IMR-90 (cell line): ENCODE measurements around the gene NHEJ1. TPM values are rescaled to one million over a fixed set of nuclear protein-coding genes. Genes with fewer than 3 reads are reported as not detected.

Experiments
- ATAC-seq: fragments of 200-7000 bp; cut with Tn5 transposase; 2 replicates; pipeline ENCODE4 v1.9.1; 2020; ENCODE audit warnings: low read depth, mild to moderate bottlenecking, moderate library complexity
- BruUV-seq: library from RNA; stranded (reverse); fragments of 400-500 nt; replicated peaks from 2 replicates; lab custom pipeline; 2021; lab: Mats Ljungman, UMichigan
- CTCF ChIA-PET: fragments of 300-600 bp; formaldehyde crosslinking; extraction: SDS; loops from one replicate; lab custom pipeline; 2021; ENCODE audit warnings: antibody characterized with exemption; lab: Yijun Ruan, JAX
- POLR2A ChIA-PET: fragments of 300-600 bp; sonication (Branson Sonifier 250); formaldehyde crosslinking; loops from one replicate; lab custom pipeline; 2022; ENCODE audit warnings: antibody characterized with exemption; ENCODE audit not compliant: unreplicated experiment; lab: Charles Lee
- DNase-seq: peaks from one replicate; pipeline ENCODE4 v3.0.0; 2013
- H2AFZ ChIP-seq: replicated peaks from 2 replicates; pipeline ENCODE3; 2013; ENCODE audit warnings: low read length, mild to moderate bottlenecking; ENCODE audit not compliant: poor library complexity
- H2AK5ac ChIP-seq: 2 replicates; pipeline ENCODE4 v1.6.1; 2013; ENCODE audit warnings: low read depth, low read length, inconsistent platforms
- H2AK9ac ChIP-seq: replicated peaks from 2 replicates; pipeline ENCODE3; 2013; ENCODE audit warnings: mild to moderate bottlenecking, low read depth, low read length, moderate library complexity; ENCODE audit not compliant: poor library complexity
- H2BK120ac ChIP-seq: 2 replicates; pipeline ENCODE4 v1.6.1; 2013; ENCODE audit warnings: low read depth, low read length, inconsistent platforms
- H2BK15ac ChIP-seq: 3 replicates; pipeline ENCODE4 v1.6.1; 2013; ENCODE audit warnings: low read depth, low read length, inconsistent platforms
- H2BK20ac ChIP-seq: 2 replicates; pipeline ENCODE4 v1.6.1; 2013; ENCODE audit warnings: low read depth, mild to moderate bottlenecking, inconsistent platforms, low read length, moderate library complexity
- H2BK5ac ChIP-seq: 2 replicates; pipeline ENCODE4 v1.6.1; 2013; ENCODE audit warnings: mild to moderate bottlenecking, low read depth, low read length, inconsistent platforms; ENCODE audit not compliant: poor library complexity, severe bottlenecking
- H3K14ac ChIP-seq: replicated peaks from 2 replicates; pipeline ENCODE4 v1.6.1; 2013; ENCODE audit warnings: low read depth, low read length, inconsistent platforms
- H3K18ac ChIP-seq: 2 replicates; pipeline ENCODE4 v1.6.1; 2013; ENCODE audit warnings: low read depth, low read length, control low read depth
- H3K23ac ChIP-seq: 2 replicates; pipeline ENCODE4 v1.6.1; 2013; ENCODE audit warnings: low read depth, low read length, inconsistent platforms
- H3K27ac ChIP-seq: 2 replicates; pipeline ENCODE4 v1.5.1; 2013; ENCODE audit warnings: mild to moderate bottlenecking, control low read depth, low read length; ENCODE audit not compliant: insufficient read depth
- H3K27me3 ChIP-seq: 2 replicates; pipeline ENCODE4 v1.6.1; 2013; ENCODE audit warnings: low read length; ENCODE audit not compliant: control insufficient read depth, insufficient read depth
- H3K36me3 ChIP-seq: 2 replicates; pipeline ENCODE4 v1.6.1; 2013; ENCODE audit warnings: low read length, mixed read lengths; ENCODE audit not compliant: control insufficient read depth, insufficient read depth
- H3K4ac ChIP-seq: 2 replicates; pipeline ENCODE4 v1.6.1; 2013; ENCODE audit warnings: low read depth, low read length, inconsistent platforms
- H3K4me1 ChIP-seq: 2 replicates; pipeline ENCODE4 v1.6.1; 2013; ENCODE audit warnings: low read length, mixed read lengths; ENCODE audit not compliant: control insufficient read depth, insufficient read depth
- H3K4me2 ChIP-seq: 2 replicates; pipeline ENCODE4 v1.6.1; 2013; ENCODE audit warnings: low read depth, mild to moderate bottlenecking, control low read depth, low read length, moderate library complexity
- H3K4me3 ChIP-seq: 2 replicates; pipeline ENCODE4 v1.5.1; 2013; ENCODE audit warnings: low read depth, mild to moderate bottlenecking, control low read depth, low read length, moderate library complexity; ENCODE audit not compliant: insufficient read depth
- H3K56ac ChIP-seq: 2 replicates; pipeline ENCODE4 v1.6.1; 2013; ENCODE audit warnings: low read length, inconsistent platforms; ENCODE audit not compliant: insufficient read depth; ENCODE audit errors: extremely low read depth
- H3K79me1 ChIP-seq, 2 experiments: 2 replicates each; pipeline ENCODE4 v1.6.1; 2013; ENCODE audit warnings: low read length in 2 of 2, inconsistent platforms in 1 of 2, low read depth in 1 of 2
- H3K9ac ChIP-seq: 2 replicates; pipeline ENCODE4 v1.6.1; 2013; ENCODE audit warnings: low read depth, low read length, control low read depth
- H3K9me1 ChIP-seq: 2 replicates; pipeline ENCODE4 v1.6.1; 2013; ENCODE audit warnings: low read length, inconsistent platforms; ENCODE audit not compliant: insufficient read depth
- H3K9me3 ChIP-seq: 2 replicates; pipeline ENCODE4 v1.6.1; 2013; ENCODE audit warnings: low read length; ENCODE audit not compliant: control insufficient read depth, insufficient read depth
- H4K20me1 ChIP-seq: 2 replicates; pipeline ENCODE4 v1.6.1; 2013; ENCODE audit warnings: low read length, inconsistent platforms; ENCODE audit not compliant: insufficient read depth
- H4K5ac ChIP-seq: 2 replicates; pipeline ENCODE4 v1.6.1; 2013; ENCODE audit warnings: mild to moderate bottlenecking, low read depth, low read length, control low read depth
- H4K8ac ChIP-seq, 2 experiments: 2 replicates each; pipeline ENCODE4 v1.6.1; 2013; ENCODE audit warnings: low read depth in 2 of 2, low read length in 2 of 2, control low read depth in 1 of 2, inconsistent platforms in 1 of 2
- H4K91ac ChIP-seq: 2 replicates; pipeline ENCODE4 v1.6.1; 2013; ENCODE audit warnings: low read depth, low read length, inconsistent platforms; ENCODE audit not compliant: insufficient read depth
- BHLHE40 ChIP-seq: fragments of 150-350 bp; IDR thresholded peaks from 2 replicates; pipeline ENCODE4 v1.6.1; 2016; ENCODE audit warnings: mild to moderate bottlenecking, low read depth, low read length
- CEBPB ChIP-seq: IDR thresholded peaks from 2 replicates; pipeline ENCODE4 v1.6.1; 2012; ENCODE audit warnings: low read depth, low read length, improper control_type of control experiment
- CHD1 ChIP-seq: IDR thresholded peaks from 2 replicates; pipeline ENCODE4 v1.6.1; 2012; ENCODE audit warnings: low read depth, low read length, improper control_type of control experiment
- FOS ChIP-seq: fragments of 150-350 bp; IDR thresholded peaks from 2 replicates; pipeline ENCODE4 v1.6.1; 2016; ENCODE audit warnings: low read depth, low read length
- MAFK ChIP-seq: IDR thresholded peaks from 2 replicates; pipeline ENCODE4 v1.6.1; 2012; ENCODE audit warnings: low read depth, low read length, improper control_type of control experiment
- MAZ ChIP-seq: IDR thresholded peaks from 2 replicates; pipeline ENCODE4 v1.6.1; 2012; ENCODE audit warnings: low read depth, mild to moderate bottlenecking, low read length, improper control_type of control experiment, moderate library complexity, borderline replicate concordance
- MXI1 ChIP-seq: IDR thresholded peaks from 2 replicates; pipeline ENCODE4 v1.6.1; 2012; ENCODE audit warnings: low read depth, mild to moderate bottlenecking, low read length, moderate library complexity, borderline replicate concordance
- RAD21 ChIP-seq: IDR thresholded peaks from 2 replicates; pipeline ENCODE4 v1.6.1; 2012; ENCODE audit warnings: low read length, improper control_type of control experiment
- RCOR1 ChIP-seq: IDR thresholded peaks from 2 replicates; pipeline ENCODE4 v1.6.1; 2012; ENCODE audit warnings: mild to moderate bottlenecking, low read length, improper control_type of control experiment; ENCODE audit not compliant: insufficient replicate concordance
- SMC3 ChIP-seq: fragments of 150-350 bp; IDR thresholded peaks from 2 replicates; pipeline ENCODE4 v1.6.1; 2016; ENCODE audit warnings: low read depth, mild to moderate bottlenecking, antibody characterized with exemption, low read length, moderate library complexity
- WGBS, 2 experiments: methylation state at CpG; one replicate each; pipeline versions ENCODE4 v1.1.5 to v1.1.7; 2013; ENCODE audit warnings: missing lambda C conversion rate in 2 of 2; ENCODE audit not compliant: insufficient read length in 1 of 2; ENCODE audit errors: extremely low coverage in 2 of 2; 5-methylcytosine and 5-hydroxymethylcytosine counted together
- dilution Hi-C: fragments of 300-500 bp; cut with HindIII; formaldehyde crosslinking; loops from one replicate; pipeline ENCODE4 v1.14.3; 2018; ENCODE audit warnings: low sequenced_read_pairs; ENCODE audit not compliant: unreplicated experiment
- in situ Hi-C: fragments of 300-500 bp; cut with MboI; formaldehyde crosslinking; loops from 3 replicates; pipeline ENCODE4 v1.14.3; 2019; ENCODE audit warnings: low sequenced_read_pairs, inconsistent platforms, mixed read lengths
- intact Hi-C: fragments of 100-400 bp; cut with micrococcal nuclease; formaldehyde crosslinking; loops from 2 replicates; pipeline ENCODE4 v1.10.0; 2022
- polyA plus RNA-seq, 3 experiments: library from polyadenylated mRNA; depleted of rRNA; stranded (reverse); fragments of >200 nt; gene quantifications; 2 replicates each; pipeline ENCODE4 v1.2.3, GENCODE V29; 2012; ENCODE audit warnings: low replicate concordance in 1 of 3
- total RNA-seq: library from RNA; depleted of rRNA; stranded (reverse); fragments of >200 nt; gene quantifications from 2 replicates; pipeline ENCODE4 v1.2.3, GENCODE V29; 2012
- TF ChIP-seq, protein P1 (sequence below): conservative IDR thresholded peaks from 2 replicates; pipeline ENCODE4 v1.5.1; 2012; ENCODE audit warnings: mild to moderate bottlenecking, low read depth, low read length, improper control_type of control experiment
- TF ChIP-seq, protein P2 (sequence below): fragments of 150-350 bp; IDR thresholded peaks from 2 replicates; pipeline ENCODE4 v1.6.1; 2016; ENCODE audit warnings: low read depth, mild to moderate bottlenecking, low read length, moderate library complexity, borderline replicate concordance

NHEJ1 gene
- total and polyA plus RNA-seq, 2 of the 4 experiments (the other 2 are of a cell fraction) = 12.5 to 23.1 TPM

DNA sequence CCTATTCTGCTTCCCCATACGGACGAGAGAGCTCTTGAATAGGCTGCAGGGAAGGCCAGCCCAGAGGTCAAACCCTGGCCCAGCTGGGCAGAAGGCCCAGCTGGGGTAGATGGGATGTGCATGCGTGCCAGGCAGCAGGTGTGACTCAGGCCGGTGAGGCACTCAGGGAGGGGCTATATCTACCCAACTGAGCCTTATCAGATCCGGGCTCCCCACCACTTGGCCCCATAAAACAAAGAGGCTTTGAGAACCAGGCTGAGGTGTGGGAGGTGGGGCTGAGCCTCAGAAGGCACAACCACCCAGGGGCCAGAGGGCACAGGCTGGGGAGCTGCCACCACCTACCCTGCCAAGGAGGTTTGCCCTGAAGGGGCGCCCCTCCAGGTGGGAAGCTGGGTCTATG is 111.3 kb downstream of the NHEJ1 start:
- ATAC-seq = no peak
- no CpG with 5 or more reads among the region's 6 CpGs for WGBS, 2 experiments
- Histone ChIP-seq H3K23ac (no peak overlapping the region), H3K4me1 (no peaks in the 10 kb centered on the region), H3K9me3 (no peaks in the 10 kb centered on the region), H4K91ac (no peak overlapping the region), H3K56ac (no peak overlapping the region), H4K5ac (no peak overlapping the region), H3K9ac (no peak overlapping the region), H4K8ac (no peak overlapping the region), H3K14ac (no peak overlapping the region), H2AFZ (no peak overlapping the region), H2BK5ac (no peak overlapping the region), H3K4me2 (no peak overlapping the region), H2BK15ac (no peak overlapping the region), H3K27ac (no peak overlapping the region), H2AK9ac (no peak overlapping the region), H2AK5ac (no peak overlapping the region), H3K36me3 (no peaks in the 10 kb centered on the region), H3K27me3 (peaks cover 32% of the 10 kb centered on the region), H2BK20ac (no peak overlapping the region), H3K18ac (no peak overlapping the region), H3K79me1 (no peaks in the 10 kb centered on the region), H2BK120ac (no peak overlapping the region), H3K4me3 (no peak overlapping the region), H4K20me1 (no peaks in the 10 kb centered on the region), H3K9me1 (no peaks in the 10 kb centered on the region), H3K4ac (no peak overlapping the region)
- in situ Hi-C loops = no loop called here
- dilution Hi-C loops = no loop called here
- BruUV-seq = no TSS peak
- CTCF ChIA-PET = no interaction called here
- DNase-seq = no peak
- TF ChIP-seq CEBPB (no peak), MAZ (no peak), RCOR1 (no peak), MXI1 (no peak), CHD1 (no peak), BHLHE40 (no peak), MAFK (no peak), FOS (no peak), SMC3 (no peak), RAD21 (no peak)
- TF ChIP-seq, protein P1, sequence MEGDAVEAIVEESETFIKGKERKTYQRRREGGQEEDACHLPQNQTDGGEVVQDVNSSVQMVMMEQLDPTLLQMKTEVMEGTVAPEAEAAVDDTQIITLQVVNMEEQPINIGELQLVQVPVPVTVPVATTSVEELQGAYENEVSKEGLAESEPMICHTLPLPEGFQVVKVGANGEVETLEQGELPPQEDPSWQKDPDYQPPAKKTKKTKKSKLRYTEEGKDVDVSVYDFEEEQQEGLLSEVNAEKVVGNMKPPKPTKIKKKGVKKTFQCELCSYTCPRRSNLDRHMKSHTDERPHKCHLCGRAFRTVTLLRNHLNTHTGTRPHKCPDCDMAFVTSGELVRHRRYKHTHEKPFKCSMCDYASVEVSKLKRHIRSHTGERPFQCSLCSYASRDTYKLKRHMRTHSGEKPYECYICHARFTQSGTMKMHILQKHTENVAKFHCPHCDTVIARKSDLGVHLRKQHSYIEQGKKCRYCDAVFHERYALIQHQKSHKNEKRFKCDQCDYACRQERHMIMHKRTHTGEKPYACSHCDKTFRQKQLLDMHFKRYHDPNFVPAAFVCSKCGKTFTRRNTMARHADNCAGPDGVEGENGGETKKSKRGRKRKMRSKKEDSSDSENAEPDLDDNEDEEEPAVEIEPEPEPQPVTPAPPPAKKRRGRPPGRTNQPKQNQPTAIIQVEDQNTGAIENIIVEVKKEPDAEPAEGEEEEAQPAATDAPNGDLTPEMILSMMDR = no peak
- TF ChIP-seq, protein P2, sequence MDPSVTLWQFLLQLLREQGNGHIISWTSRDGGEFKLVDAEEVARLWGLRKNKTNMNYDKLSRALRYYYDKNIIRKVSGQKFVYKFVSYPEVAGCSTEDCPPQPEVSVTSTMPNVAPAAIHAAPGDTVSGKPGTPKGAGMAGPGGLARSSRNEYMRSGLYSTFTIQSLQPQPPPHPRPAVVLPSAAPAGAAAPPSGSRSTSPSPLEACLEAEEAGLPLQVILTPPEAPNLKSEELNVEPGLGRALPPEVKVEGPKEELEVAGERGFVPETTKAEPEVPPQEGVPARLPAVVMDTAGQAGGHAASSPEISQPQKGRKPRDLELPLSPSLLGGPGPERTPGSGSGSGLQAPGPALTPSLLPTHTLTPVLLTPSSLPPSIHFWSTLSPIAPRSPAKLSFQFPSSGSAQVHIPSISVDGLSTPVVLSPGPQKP = no peak
- intact Hi-C loops = no loop called here
- POLR2A ChIA-PET = no interaction called here
